Body of pancreas (tissue), 4 donors: ENCODE results near the gene MKKS.

Experiments
- POLR2A ChIP-seq, 3 donors: fragments of 450-650 bp; IDR thresholded peaks; one replicate each; pipeline ENCODE4 v1.6.1; 2016; ENCODE audit warnings: antibody characterized with exemption in 3 of 3, mild to moderate bottlenecking in 2 of 3
- TF ChIP-seq, protein P1 (sequence below), 7 experiments: fragments of 450-650 bp in 4 of 7; fragments of 200-600 bp in 3 of 7; sonication (generic) in 3 of 7; IDR thresholded peaks; one replicate each; pipeline ENCODE4 v1.5.1; 2016 to 2019; ENCODE audit warnings: antibody characterized with exemption in 7 of 7

DNA sequence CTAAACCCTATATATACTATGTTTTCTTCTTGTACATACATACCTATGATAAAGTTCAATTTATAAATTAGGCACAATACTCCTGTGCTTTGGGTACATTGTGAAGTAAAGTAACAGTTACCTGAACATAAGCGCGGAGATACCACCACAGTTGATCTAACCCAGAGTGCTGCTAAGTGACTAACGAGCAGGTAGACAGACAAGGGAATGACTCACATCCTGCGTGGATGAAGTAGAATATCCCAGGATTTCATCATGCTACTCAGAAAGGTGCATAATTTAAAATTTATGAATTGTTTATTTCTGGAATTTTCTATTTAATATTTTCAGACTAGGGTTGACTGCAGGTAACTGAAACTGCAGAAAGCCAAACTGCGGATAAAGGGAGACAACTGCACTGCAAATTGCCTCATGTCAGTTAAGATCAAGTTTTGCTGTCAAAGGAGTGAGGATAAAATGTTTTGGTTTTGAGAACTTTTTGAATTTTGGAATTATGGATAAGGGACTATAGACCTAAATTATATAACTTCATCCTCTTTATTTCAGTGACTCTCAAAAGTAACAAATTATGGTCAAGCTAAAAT is 14.4 kb downstream of the MKKS start:
- TF ChIP-seq, protein P1, sequence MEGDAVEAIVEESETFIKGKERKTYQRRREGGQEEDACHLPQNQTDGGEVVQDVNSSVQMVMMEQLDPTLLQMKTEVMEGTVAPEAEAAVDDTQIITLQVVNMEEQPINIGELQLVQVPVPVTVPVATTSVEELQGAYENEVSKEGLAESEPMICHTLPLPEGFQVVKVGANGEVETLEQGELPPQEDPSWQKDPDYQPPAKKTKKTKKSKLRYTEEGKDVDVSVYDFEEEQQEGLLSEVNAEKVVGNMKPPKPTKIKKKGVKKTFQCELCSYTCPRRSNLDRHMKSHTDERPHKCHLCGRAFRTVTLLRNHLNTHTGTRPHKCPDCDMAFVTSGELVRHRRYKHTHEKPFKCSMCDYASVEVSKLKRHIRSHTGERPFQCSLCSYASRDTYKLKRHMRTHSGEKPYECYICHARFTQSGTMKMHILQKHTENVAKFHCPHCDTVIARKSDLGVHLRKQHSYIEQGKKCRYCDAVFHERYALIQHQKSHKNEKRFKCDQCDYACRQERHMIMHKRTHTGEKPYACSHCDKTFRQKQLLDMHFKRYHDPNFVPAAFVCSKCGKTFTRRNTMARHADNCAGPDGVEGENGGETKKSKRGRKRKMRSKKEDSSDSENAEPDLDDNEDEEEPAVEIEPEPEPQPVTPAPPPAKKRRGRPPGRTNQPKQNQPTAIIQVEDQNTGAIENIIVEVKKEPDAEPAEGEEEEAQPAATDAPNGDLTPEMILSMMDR (IDR thresholded peaks at IDR 0.05) = no peak
- no peak for TF ChIP-seq POLR2A (IDR thresholded peaks at IDR 0.05)
